NT2/D1 (cell line): ENCODE data around the gene CCNJL.

ENCODE experiments used
- SUZ12 ChIP-seq: IDR thresholded peaks from 2 replicates; pipeline ENCODE4 v1.6.1; 2011; ENCODE audit not compliant: insufficient read length, insufficient read depth; ENCODE audit errors: extremely low read depth
- YY1 ChIP-seq: IDR thresholded peaks from 2 replicates; pipeline ENCODE4 v1.6.1; 2011; ENCODE audit not compliant: insufficient read length, insufficient read depth

GRCh38 chr5:160297004-160297403 lies 15.4 kb downstream of the CCNJL start:
- no peak for TF ChIP-seq SUZ12
- TF ChIP-seq YY1, result no peak
